GM21526 (cell line): ENCODE measurements around the gene MTIF3.

ENCODE experiments used
- ATAC-seq: cut with Tn5 transposase; IDR thresholded peaks from one replicate; pipeline ENCODE4 v1.9.1; 2021; ENCODE audit warnings: moderate library complexity; ENCODE audit not compliant: unreplicated experiment, low FRiP score

The MTIF3 gene

GRCh38 chr13:27461940-27462584 is 11.7 kb upstream of the MTIF3 start:
- no peak for ATAC-seq

- no peak for ATAC-seq
Observed at GRCh38 chr13:27455331-27455855, 5.0 kb upstream of the MTIF3 start.

DNA sequence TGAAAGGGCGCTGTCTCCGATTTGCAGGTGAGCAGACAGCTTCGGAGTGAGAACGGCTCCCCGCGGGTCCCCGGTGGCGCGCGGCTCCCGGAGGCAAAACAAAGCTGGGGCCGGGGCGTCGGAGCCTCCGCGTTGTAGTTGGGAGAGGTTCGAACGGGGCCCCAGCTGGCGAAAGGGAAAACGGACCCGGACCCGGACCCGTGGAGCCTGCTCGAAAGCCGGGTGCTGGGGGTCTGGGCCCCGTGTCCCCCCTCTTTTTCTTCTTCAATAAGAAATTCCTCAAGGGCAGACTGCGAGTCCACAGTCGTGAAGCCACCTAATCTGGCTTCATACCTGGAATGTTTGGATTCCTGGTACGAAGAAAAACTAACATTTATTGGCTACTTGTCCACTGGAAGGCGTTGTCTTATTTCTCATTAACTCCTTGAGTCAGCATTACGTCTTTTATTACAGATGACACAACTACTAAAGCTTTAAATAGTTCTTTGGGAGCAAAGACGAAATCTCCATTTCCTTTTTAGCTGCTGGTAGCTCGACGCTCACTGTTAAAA is 632 bp upstream of the MTIF3 start:
- ATAC-seq: peak; percentile 3

DNA sequence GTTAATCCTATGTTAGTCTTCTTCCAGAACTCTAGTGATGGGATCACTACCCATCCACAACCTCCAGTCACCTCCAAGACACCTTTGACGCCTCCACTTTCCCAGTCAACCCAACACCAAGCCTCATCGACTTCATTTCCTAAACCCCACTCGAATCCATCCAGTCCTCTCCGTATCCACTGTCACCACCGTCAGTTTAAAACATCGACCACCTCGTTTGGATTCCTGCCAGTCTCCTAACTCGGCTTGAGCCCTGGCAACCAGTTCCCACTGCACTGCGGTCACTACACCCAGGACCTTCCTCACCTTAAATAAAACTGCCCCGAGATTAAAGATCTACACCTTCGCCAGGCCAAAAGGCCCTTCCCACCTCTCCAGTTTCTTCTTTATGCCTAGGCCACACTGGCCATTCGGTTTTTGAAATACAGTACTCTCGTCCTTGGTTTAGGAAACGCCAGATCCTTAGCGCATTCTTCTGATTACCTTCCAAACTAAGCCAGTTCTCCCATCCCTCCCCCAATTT is 1.2 kb downstream of the MTIF3 start:
- ATAC-seq: no peak

- no peak for ATAC-seq
Observed at GRCh38 chr13:27448308-27448707, 2.1 kb downstream of the MTIF3 start.

DNA sequence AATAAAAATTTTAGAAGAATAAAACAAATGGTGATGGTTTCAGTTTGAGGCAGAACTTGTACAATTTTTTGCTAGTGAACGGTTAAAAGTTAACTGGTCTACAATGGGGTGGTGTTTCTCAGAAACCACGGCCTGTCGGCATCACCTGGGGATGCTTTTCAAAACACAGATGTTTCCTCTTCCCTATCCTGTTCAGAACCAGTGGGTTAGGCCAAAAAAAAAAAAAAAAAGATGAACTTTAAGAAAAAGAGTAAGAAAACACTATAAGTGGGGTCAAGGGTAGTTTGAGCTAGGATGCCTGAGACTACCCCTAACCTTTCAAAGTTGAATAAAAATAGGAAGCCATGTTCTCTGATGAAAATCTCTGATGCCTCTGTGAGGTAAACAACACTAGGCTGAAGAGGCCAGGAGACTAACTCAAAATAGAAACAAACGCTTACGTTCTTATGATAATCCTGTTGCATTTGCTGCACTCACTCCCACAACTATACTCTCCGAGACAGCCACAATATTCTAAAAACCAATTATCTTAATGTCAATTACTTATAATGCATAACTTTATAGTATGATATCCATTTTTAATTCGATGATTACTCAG is 3.3 kb downstream of the MTIF3 start:
- ATAC-seq: no peak

DNA sequence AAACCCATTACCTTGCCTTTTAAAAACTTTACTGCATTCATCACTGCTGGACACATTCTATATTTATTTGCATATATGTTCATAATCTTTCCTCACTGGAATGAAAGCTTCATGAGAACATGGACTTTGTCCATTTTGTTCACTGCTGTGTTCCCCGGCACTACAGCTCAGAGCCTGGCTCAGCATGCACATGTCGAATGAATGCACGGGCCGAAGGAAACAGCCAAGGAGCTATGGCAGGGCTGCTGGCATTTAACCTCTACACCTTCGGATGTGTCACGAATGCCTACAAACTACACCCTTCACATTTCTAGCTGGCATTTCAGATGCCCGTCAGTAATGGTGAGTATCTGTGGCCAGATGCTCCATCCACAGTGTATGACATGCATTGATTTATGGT is 7.6 kb downstream of the MTIF3 start:
- no peak for ATAC-seq

DNA sequence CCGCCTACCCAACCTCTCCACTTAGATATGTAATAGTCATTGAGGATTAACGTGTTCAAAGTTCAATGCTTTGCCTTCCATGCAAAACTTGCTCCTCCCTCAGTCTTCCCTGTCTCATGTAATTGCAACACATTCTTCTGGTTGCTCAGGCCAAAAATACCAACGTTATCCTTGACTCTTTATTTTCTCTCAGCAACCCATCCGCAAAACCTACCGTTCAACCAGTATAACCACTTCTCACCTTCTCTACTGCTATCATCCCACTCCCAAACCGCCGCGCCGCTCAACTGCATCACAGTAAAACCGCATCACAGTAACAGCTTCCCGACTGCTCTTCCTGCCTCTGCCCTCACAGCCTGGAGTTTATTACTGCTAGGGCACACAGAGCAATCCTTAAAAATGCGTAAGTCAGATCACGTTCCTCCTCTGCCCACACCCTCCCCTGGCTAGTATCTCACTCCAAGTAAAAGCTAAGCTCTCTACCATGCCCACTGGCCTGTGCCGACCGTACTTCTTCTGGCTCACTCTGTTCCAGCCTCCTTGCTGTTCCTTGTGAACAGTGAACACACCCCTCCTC is 8.2 kb downstream of the MTIF3 start:
- ATAC-seq: no peak

GRCh38 chr13:27440408-27440807 is 10.0 kb downstream of the MTIF3 start:
- ATAC-seq: peak; percentile 52

GRCh38 chr13:27437126-27437525 is 13.2 kb downstream of the MTIF3 start:
- ATAC-seq: no peak

GRCh38 chr13:27432611-27433210 is 17.7 kb downstream of the MTIF3 start:
- no peak for ATAC-seq

DNA sequence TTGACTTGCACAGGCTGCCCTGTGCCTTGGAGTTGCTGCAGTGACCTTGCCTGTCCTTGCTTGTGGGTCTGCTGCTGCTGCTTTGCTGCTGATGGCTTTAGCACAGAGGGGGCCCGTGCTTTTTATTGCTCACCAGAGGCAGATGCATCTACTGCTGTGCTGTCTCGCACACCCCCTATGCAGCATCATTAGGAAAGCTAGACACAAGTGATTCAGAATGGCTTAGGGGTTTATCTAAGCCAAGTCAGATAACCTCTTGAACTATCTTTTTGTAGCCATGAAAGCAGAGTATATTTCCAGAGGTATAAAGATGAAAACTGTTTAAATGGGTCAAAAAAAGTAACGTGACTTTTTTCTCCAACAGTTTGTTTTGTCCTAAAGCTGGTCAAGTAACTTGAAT is 18.2 kb downstream of the MTIF3 start:
- no peak for ATAC-seq

DNA sequence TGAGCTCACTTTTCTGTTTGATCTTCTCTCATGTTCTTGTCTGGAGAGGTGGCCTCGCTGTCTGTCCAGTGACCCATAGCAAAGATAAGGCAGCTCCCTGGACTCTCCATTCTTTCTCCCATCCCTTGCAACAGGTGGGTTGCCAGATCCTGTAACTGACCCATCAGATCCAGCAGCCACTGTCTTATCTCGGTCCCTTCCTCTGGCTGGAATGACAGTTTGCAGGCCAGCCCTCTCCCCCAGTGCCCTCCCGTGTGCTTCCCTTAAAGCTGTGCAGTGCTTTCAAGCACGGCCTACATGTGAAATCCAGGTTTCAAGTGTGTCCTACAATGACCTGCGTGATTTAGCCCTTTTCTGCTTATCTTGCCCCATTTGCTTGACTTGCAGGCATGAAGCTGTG is 22.2 kb downstream of the MTIF3 start:
- ATAC-seq: no peak

GRCh38 chr13:27427641-27428040 is 22.7 kb downstream of the MTIF3 start:
- ATAC-seq: no peak

GRCh38 chr13:27425918-27426630 is 24.3 kb downstream of the MTIF3 start:
- ATAC-seq: peak; percentile 49

- ATAC-seq: no peak
Observed at GRCh38 chr13:27425158-27425917, 25.0 kb downstream of the MTIF3 start.

DNA sequence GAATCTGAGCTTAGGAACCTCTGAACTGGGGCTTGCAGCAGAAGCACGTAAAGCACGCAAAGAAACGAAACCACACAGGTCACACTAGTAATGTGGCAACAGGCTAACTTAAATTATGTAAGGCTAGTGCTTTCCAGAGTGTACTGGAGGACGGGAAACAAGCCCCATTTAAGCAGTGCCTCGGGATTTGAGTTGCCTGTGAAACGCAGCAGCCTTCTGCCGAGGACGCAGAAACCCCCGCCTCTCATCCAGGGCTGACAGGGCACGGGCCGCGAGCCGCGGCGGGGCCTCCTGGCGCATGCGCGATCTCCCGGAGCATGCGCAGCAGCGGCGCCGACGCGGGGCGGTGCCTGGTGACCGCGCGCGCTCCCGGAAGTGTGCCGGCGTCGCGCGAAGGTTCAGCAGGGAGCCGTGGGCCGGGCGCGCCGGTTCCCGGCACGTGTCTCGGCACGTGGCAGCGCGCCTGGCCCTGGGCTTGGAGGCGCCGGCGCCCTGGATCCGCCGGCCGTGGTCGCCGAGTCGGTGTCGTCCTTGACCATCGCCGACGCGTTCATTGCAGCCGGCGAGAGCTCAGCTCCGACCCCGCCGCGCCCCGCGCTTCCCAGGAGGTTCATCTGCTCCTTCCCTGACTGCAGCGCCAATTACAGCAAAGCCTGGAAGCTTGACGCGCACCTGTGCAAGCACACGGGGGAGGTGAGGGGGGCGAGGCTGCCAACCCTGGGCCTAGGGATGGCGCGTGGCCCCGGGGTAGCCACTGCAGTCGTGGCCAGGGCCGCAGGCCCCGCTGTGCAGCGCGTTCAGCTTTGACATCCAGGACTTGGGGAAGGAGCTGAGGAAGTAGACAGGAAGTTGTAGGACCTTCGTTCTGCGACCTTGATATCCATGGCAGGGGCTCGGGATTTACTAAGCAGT is 25.9 kb downstream of the MTIF3 start, which contains the start of gene GTF3A:
TSS of gene GTF3A (plus strand) at position 374 of the 912 bp plus-strand sequence.
- ATAC-seq: peak; percentile 59

GRCh38 chr13:27423333-27423732 is 27.0 kb downstream of the MTIF3 start:
- no peak for ATAC-seq
